Mucosa of gallbladder (tissue), 1 donor: ENCODE data around the gene IGFBP2. TPM values are rescaled to one million over a fixed set of nuclear protein-coding genes. Genes with fewer than 3 reads are reported as not detected.

Experiments used
- DNase-seq: peaks from one replicate; pipeline ENCODE4 v3.0.0-alpha.2; 2020; ENCODE audit warnings: low spot score
- total RNA-seq: library from RNA; stranded (reverse); gene quantifications from one replicate; pipeline ENCODE4 v1.2.1, GENCODE V29; 2021
- donor health status: DM: no; HTN: no; CAD: no.

Gene IGFBP2
- total RNA-seq, 1 donor from 2014 or later = 27.7 TPM

- DNase-seq = no peak
These were observed 68.3 kb downstream of the IGFBP2 start for GRCh38 chr2:216701544-216701943.

DNA sequence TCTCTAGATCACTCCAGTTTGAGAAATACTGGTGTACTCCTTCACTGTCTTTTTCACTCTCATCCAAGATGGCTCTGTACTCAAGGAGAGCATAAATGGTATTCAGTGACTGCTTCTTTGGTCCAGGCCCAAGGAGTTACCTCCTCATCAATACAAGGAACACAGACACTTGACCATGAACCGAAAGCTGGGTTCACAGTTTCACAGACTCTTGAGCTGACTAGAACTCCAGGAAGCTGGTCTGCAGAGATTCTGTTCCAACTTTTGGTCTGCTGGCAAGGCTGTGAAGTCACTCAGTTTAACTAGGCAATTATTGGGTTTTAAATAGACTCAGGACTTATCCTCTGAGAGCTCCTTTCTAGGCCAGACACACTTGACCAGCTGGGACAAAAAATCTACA, 69.5 kb downstream of the IGFBP2 start:
- no peak for DNase-seq

- DNase-seq = peak; percentile 38
These were observed 77.5 kb downstream of the IGFBP2 start for GRCh38 chr2:216710551-216711301.

GRCh38 chr2:216711348-216711747, 78.1 kb downstream of the IGFBP2 start:
- no peak for DNase-seq

- DNase-seq = no peak
These were observed 80.6 kb downstream of the IGFBP2 start for GRCh38 chr2:216713691-216714336.

Other genes with a start within 250 kb of the IGFBP2 start
- gene SMARCAL1, start 220.9 kb upstream of the IGFBP2 start, total RNA-seq = 20.1 TPM
- 1,676 TPM for gene RPL37A, start 134.6 kb upstream of the IGFBP2 start, total RNA-seq
- 246 TPM for gene IGFBP5, start 62.1 kb downstream of the IGFBP2 start, total RNA-seq
- gene TNP1, start 226.6 kb downstream of the IGFBP2 start, total RNA-seq = not detected